Loucy (cell line): ENCODE results near the gene RASSF7.

Experiments used
- H2AFZ ChIP-seq: fragments of 200-600 bp; sonication (generic); 2 replicates; pipeline ENCODE4 v1.6.0; 2016; ENCODE audit warnings: antibody characterized with exemption, mild to moderate bottlenecking, low read length, moderate library complexity
- H3F3A ChIP-seq: fragments of 200-600 bp; 2 replicates; pipeline ENCODE4 v1.6.0; 2016; ENCODE audit warnings: antibody characterized with exemption, low read depth, mild to moderate bottlenecking
- H3K27me3 ChIP-seq: fragments of 200-600 bp; sonication (generic); 2 replicates; pipeline ENCODE4 v1.6.1; 2014; ENCODE audit warnings: low read length, mild to moderate bottlenecking; ENCODE audit not compliant: insufficient read depth, poor library complexity, severe bottlenecking
- H3K36me3 ChIP-seq: fragments of 200-600 bp; sonication (generic); 2 replicates; pipeline ENCODE4 v1.6.1; 2016; ENCODE audit warnings: low read length; ENCODE audit not compliant: insufficient read depth
- H3K4me1 ChIP-seq: fragments of 200-600 bp; sonication (generic); 2 replicates; pipeline ENCODE4 v1.5.1; 2014; ENCODE audit warnings: low read length, mild to moderate bottlenecking; ENCODE audit not compliant: insufficient read depth, poor library complexity, severe bottlenecking
- H3K4me2 ChIP-seq: fragments of 200-600 bp; sonication (generic); 2 replicates; pipeline ENCODE4 v1.6.0; 2014; ENCODE audit warnings: antibody characterized with exemption, low read length, low read depth, mild to moderate bottlenecking; ENCODE audit not compliant: poor library complexity, severe bottlenecking
- H3K4me3 ChIP-seq: fragments of 200-600 bp; sonication (generic); 2 replicates; pipeline ENCODE4 v1.5.1; 2014; ENCODE audit warnings: low read length, mild to moderate bottlenecking, mixed read lengths; ENCODE audit not compliant: poor library complexity, severe bottlenecking
- H3K79me2 ChIP-seq: fragments of 200-600 bp; sonication (generic); 2 replicates; pipeline ENCODE4 v1.6.1; 2014; ENCODE audit warnings: low read length; ENCODE audit not compliant: insufficient read depth
- H3K9ac ChIP-seq: fragments of 200-600 bp; sonication (generic); 2 replicates; pipeline ENCODE4 v1.6.0; 2014; ENCODE audit warnings: mild to moderate bottlenecking, low read depth, low read length, moderate library complexity; ENCODE audit not compliant: poor library complexity, severe bottlenecking
- H3K9me2 ChIP-seq: fragments of 200-600 bp; sonication (generic); replicated peaks from 2 replicates; pipeline ENCODE4 v1.6.1; 2016; ENCODE audit warnings: low read depth, low read length, mixed read lengths
- H3K9me3 ChIP-seq: fragments of 200-600 bp; sonication (generic); 2 replicates; pipeline ENCODE4 v1.6.1; 2014; ENCODE audit warnings: mild to moderate bottlenecking, antibody characterized with exemption, low read length, low read depth; ENCODE audit not compliant: insufficient read depth
- H4K20me1 ChIP-seq: fragments of 200-600 bp; sonication (generic); 2 replicates; pipeline ENCODE4 v1.6.0; 2014; ENCODE audit warnings: antibody characterized with exemption, low read length, mild to moderate bottlenecking; ENCODE audit not compliant: insufficient read depth, poor library complexity, severe bottlenecking
- CTCF ChIP-seq: fragments of 200-600 bp; sonication (generic); conservative IDR thresholded peaks from 2 replicates; pipeline ENCODE4 v1.5.1; 2014; ENCODE audit warnings: mild to moderate bottlenecking, antibody characterized with exemption, low read length
- EZH2phosphoT487 ChIP-seq: fragments of 200-600 bp; IDR thresholded peaks from 2 replicates; pipeline ENCODE4 v1.6.1; 2018; ENCODE audit warnings: antibody characterized with exemption, mild to moderate bottlenecking, moderate library complexity, borderline replicate concordance

RASSF7 gene

GRCh38 chr11:536841-537621 lies 23.7 kb upstream of the RASSF7 start, which contains the start of gene LRRC56:
Gene LRRC56, plus strand, starts transcription at chr11:537527. Its CDS starts 3,158 bp downstream, at chr11:540685.
- Histone ChIP-seq H2AFZ (no peak within 1 kb of the TSS), H3K4me2 (peak within 1 kb of the TSS; percentile 70), H3K4me1 (peaks cover 17% of the 10 kb centered on the region)

GRCh38 chr11:537622-538430 lies 22.9 kb upstream of the RASSF7 start:
- no peak overlapping the region for H2AFZ ChIP-seq
- H3K4me2 ChIP-seq, result no peak overlapping the region
- H3K9ac ChIP-seq, result no peak overlapping the region
- no peak for TF ChIP-seq CTCF
- no peak for TF ChIP-seq EZH2phosphoT487
- peaks cover 15% of the 10 kb centered on the region for H4K20me1 ChIP-seq
- H3K4me1 ChIP-seq, result peaks cover 17% of the 10 kb centered on the region
- no peak overlapping the region for H3K4me3 ChIP-seq
- peaks cover 17% of the 10 kb centered on the region for H3K79me2 ChIP-seq
- H3F3A ChIP-seq, result no peaks in the 10 kb centered on the region
- no peaks in the 10 kb centered on the region for H3K9me2 ChIP-seq
- no peaks in the 10 kb centered on the region for H3K27me3 ChIP-seq
- no peaks in the 10 kb centered on the region for H3K36me3 ChIP-seq
- no peaks in the 10 kb centered on the region for H3K9me3 ChIP-seq

More at GRCh38 chr11:536841-537621, 23.7 kb upstream of the RASSF7 start, which contains the start of gene LRRC56:
- Histone ChIP-seq H3K79me2 (peaks cover 17% of the 10 kb centered on the region), H3K9me2 (no peaks in the 10 kb centered on the region), H3K4me3 (peak within 1 kb of the TSS; percentile 82), H3F3A (no peaks in the 10 kb centered on the region), H3K36me3 (peaks cover 2% of the 10 kb centered on the region; the same call in 1 of the 2 replicates), H3K9ac (peak within 1 kb of the TSS; percentile 81), H4K20me1 (peaks cover 18% of the 10 kb centered on the region), H3K27me3 (no peaks in the 10 kb centered on the region), H3K9me3 (no peaks in the 10 kb centered on the region)
- TF ChIP-seq CTCF, result no peak
- TF ChIP-seq EZH2phosphoT487, result no peak

GRCh38 chr11:538431-539051 lies 22.2 kb upstream of the RASSF7 start:
- no peak for TF ChIP-seq EZH2phosphoT487
- TF ChIP-seq CTCF, result no peak
- Histone ChIP-seq H3K9ac (no peak overlapping the region), H3F3A (no peaks in the 10 kb centered on the region), H3K36me3 (no peaks in the 10 kb centered on the region), H3K79me2 (peaks cover 15% of the 10 kb centered on the region), H3K9me2 (no peaks in the 10 kb centered on the region), H4K20me1 (peaks cover 13% of the 10 kb centered on the region), H3K4me3 (no peak overlapping the region), H3K4me2 (no peak overlapping the region), H3K27me3 (no peaks in the 10 kb centered on the region), H3K9me3 (no peaks in the 10 kb centered on the region), H3K4me1 (peaks cover 16% of the 10 kb centered on the region), H2AFZ (no peak overlapping the region)
